Central memory CD4-positive, alpha-beta T cell (primary cell): ENCODE measurements around the gene ST3GAL3.
"Not testable (repeated sequence)": the region's sequence is repeated elsewhere in the genome, so short reads cannot be mapped to it uniquely, and the experiment has no call there.

ENCODE experiments used
- DNase-seq: peaks from one replicate; pipeline ENCODE4 v3.0.0; 2022

ST3GAL3 gene

GRCh38 chr1:43704838-43705237, 2.5 kb upstream of the ST3GAL3 start:
- DNase-seq, result no peak

- no peak for DNase-seq
Measured at GRCh38 chr1:43705334-43705733, 2.0 kb upstream of the ST3GAL3 start.

GRCh38 chr1:43705982-43706597, 1.2 kb upstream of the ST3GAL3 start:
- no peak for DNase-seq

GRCh38 chr1:43706598-43707189, 642 bp upstream of the ST3GAL3 start:
- no peak for DNase-seq

GRCh38 chr1:43708002-43708410, 670 bp downstream of the ST3GAL3 start:
- DNase-seq, result no peak

- no peak for DNase-seq
Measured at GRCh38 chr1:43711049-43711448, 3.7 kb downstream of the ST3GAL3 start.

- DNase-seq, result no peak
Measured at GRCh38 chr1:43711524-43712386, 4.4 kb downstream of the ST3GAL3 start.

GRCh38 chr1:43716559-43717281, 9.4 kb downstream of the ST3GAL3 start:
- no peak for DNase-seq

- DNase-seq, result no peak
Measured at GRCh38 chr1:43719063-43719462, 11.7 kb downstream of the ST3GAL3 start.

GRCh38 chr1:43719670-43720419, 12.5 kb downstream of the ST3GAL3 start:
- DNase-seq, result not testable (repeated sequence)

GRCh38 chr1:43722810-43723209, 15.5 kb downstream of the ST3GAL3 start:
- DNase-seq, result no peak

GRCh38 chr1:43729816-43730463, 22.6 kb downstream of the ST3GAL3 start:
- DNase-seq, result no peak

GRCh38 chr1:43731867-43732531, 24.7 kb downstream of the ST3GAL3 start:
- no peak for DNase-seq

GRCh38 chr1:43736819-43737218, 29.5 kb downstream of the ST3GAL3 start:
- no peak for DNase-seq

GRCh38 chr1:43742026-43742425, 34.7 kb downstream of the ST3GAL3 start:
- no peak for DNase-seq

GRCh38 chr1:43743206-43743605, 35.9 kb downstream of the ST3GAL3 start:
- DNase-seq, result no peak

- no peak for DNase-seq
Measured at GRCh38 chr1:43747736-43748135, 40.4 kb downstream of the ST3GAL3 start.

GRCh38 chr1:43750083-43750482, 42.7 kb downstream of the ST3GAL3 start:
- no peak for DNase-seq

- no peak for DNase-seq
Measured at GRCh38 chr1:43753422-43753821, 46.1 kb downstream of the ST3GAL3 start.

- no peak for DNase-seq
Measured at GRCh38 chr1:43754892-43755291, 47.6 kb downstream of the ST3GAL3 start.

GRCh38 chr1:43757343-43758053, 50.2 kb downstream of the ST3GAL3 start:
- no peak for DNase-seq
